CD4-positive, alpha-beta memory T cell (primary cell): Measurements from ENCODE around the gene MPHOSPH9. TPM values are rescaled to one million over a fixed set of nuclear protein-coding genes. Genes with fewer than 3 reads are reported as not detected.

ENCODE experiments used
- CTCF ChIA-PET: fragments of 350-600 bp; sonication (Branson Sonifier 250); formaldehyde crosslinking; loops from one replicate; lab custom pipeline; 2021; ENCODE audit warnings: inconsistent platforms; ENCODE audit not compliant: partially characterized antibody; lab: Charles Lee
- POLR2A ChIA-PET: fragments of 350-600 bp; sonication (Branson Sonifier 250); formaldehyde crosslinking; loops from one replicate; lab custom pipeline; 2021; ENCODE audit not compliant: partially characterized antibody; lab: Charles Lee
- DNase-seq, 5 donors: peaks; one replicate each; pipeline versions ENCODE4 v3.0.0 to v3.0.0-alpha.2; 2020 to 2022; ENCODE audit warnings: mixed read lengths in 1 of 5
- H3K27ac ChIP-seq: one replicate; pipeline ENCODE4 v1.7.0; 2013; ENCODE audit warnings: low read depth, low read length
- H3K27me3 ChIP-seq: 2 replicates; pipeline ENCODE4 v1.7.0; 2013; ENCODE audit warnings: mild to moderate bottlenecking, low read length, moderate library complexity; ENCODE audit not compliant: insufficient read depth
- H3K36me3 ChIP-seq: 2 replicates; pipeline ENCODE4 v1.7.0; 2013; ENCODE audit warnings: mild to moderate bottlenecking, low read length, moderate library complexity; ENCODE audit not compliant: insufficient read depth
- H3K4me1 ChIP-seq: 2 replicates; pipeline ENCODE4 v1.7.0; 2013; ENCODE audit warnings: mild to moderate bottlenecking, low read length, moderate library complexity; ENCODE audit not compliant: insufficient read depth
- H3K4me3 ChIP-seq, 2 donors: one replicate each; pipeline ENCODE4 v1.7.0; 2013; ENCODE audit warnings: low read length in 2 of 2, mild to moderate bottlenecking in 1 of 2
- H3K9me3 ChIP-seq, 2 donors: one replicate each; pipeline ENCODE4 v1.7.0; 2013; ENCODE audit warnings: low read length in 2 of 2, control low read depth in 1 of 2; ENCODE audit not compliant: control insufficient read depth in 1 of 2
- H3K27ac Mint-ChIP-seq, 7 donors: one replicate each; pipeline ENCODE4 v1.8.0; 2020 to 2021; ENCODE audit warnings: mixed read lengths in 7 of 7, mild to moderate bottlenecking in 6 of 7, inconsistent platforms in 3 of 7, moderate library complexity in 3 of 7
- H3K27me3 Mint-ChIP-seq, 2 donors: one replicate each; pipeline ENCODE4 v1.8.0; 2020 to 2021; ENCODE audit warnings: mixed read lengths in 2 of 2
- H3K36me3 Mint-ChIP-seq, 2 donors: one replicate each; pipeline ENCODE4 v1.8.0; 2020 to 2021; ENCODE audit warnings: mixed read lengths in 2 of 2, inconsistent platforms in 1 of 2, mild to moderate bottlenecking in 1 of 2
- H3K4me1 Mint-ChIP-seq, 4 donors: one replicate each; pipeline ENCODE4 v1.8.0; 2020 to 2021; ENCODE audit warnings: mixed read lengths in 4 of 4, mild to moderate bottlenecking in 1 of 4
- H3K4me3 Mint-ChIP-seq, 8 donors: one replicate each; pipeline ENCODE4 v1.8.0; 2020 to 2021; ENCODE audit warnings: mixed read lengths in 8 of 8, mild to moderate bottlenecking in 7 of 8, moderate library complexity in 6 of 8, inconsistent platforms in 3 of 8
- H3K9me3 Mint-ChIP-seq, 8 donors: one replicate each; pipeline ENCODE4 v1.8.0; 2020 to 2021; ENCODE audit warnings: mixed read lengths in 8 of 8, mild to moderate bottlenecking in 5 of 8, inconsistent platforms in 3 of 8, moderate library complexity in 1 of 8
- intact Hi-C: fragments of 100-400 bp; cut with micrococcal nuclease; formaldehyde crosslinking; loops from one replicate; pipeline ENCODE4 v1.15.1; 2023
- polyA plus RNA-seq, 2 donors: library from polyadenylated mRNA; unstranded; fragments of 300-500 nt; fragmentation: Illumina TruSeq; gene quantifications; one replicate each; pipeline ENCODE4 v1.2.3, GENCODE V29; 2021
- total RNA-seq, 2 experiments: library from RNA; stranded (reverse); gene quantifications; one replicate each; pipeline ENCODE4 v1.2.3, GENCODE V29; 2021

Gene MPHOSPH9
- total and polyA plus RNA-seq, 4 experiments from 2014 or later, result 14.1 to 62.7 (median 45.1) TPM

DNA sequence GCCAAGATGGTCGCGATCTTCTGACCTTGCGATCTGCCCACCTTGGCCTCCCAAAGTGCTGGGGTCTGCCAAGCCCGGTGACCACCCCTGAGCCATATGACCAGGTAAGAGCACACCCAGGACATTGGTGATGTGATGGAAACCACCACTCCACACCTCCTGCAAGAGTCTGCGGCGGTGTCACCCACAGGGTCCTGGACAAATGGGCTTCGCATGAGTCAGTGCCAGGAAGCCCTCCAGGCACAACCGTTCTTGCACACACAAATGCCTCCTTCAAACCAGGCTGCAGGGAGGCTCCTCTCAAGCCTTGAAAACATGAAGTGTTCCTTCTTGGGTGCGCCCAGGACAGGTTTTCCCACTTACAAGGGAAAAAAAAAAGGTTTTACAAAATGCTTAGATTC is 98.7 kb downstream of the MPHOSPH9 start:
- Histone ChIP-seq H3K36me3 (no peaks in the 10 kb centered on the region), H3K9me3 (no peaks in the 10 kb centered on the region), H3K27ac (no peak overlapping the region), H3K4me3 (no peak overlapping the region), H3K4me1 (peaks cover 18% of the 10 kb centered on the region), H3K27me3 (no peaks in the 10 kb centered on the region)
- ChIA-PET POLR2A (interaction anchor here (0.8 to 1.0 kb wide), 3 partner anchors 14 to 59 kb away, joined by 3 read pairs; no protein-coding TSS in a partner anchor), CTCF (interaction anchor here (1.1 to 1.8 kb wide), 2 partner anchors 59 to 91 kb away, joined by 3 to 7 read pairs; no protein-coding TSS in a partner anchor)
- intact Hi-C loops, result loop anchor here (5.0 kb wide), 1 partner anchor 57 kb away; no protein-coding TSS in a partner anchor
- no peak overlapping the region for H3K4me3 Mint-ChIP-seq
- no peak overlapping the region for H3K27ac Mint-ChIP-seq
- H3K9me3 Mint-ChIP-seq, result no peaks in the 10 kb centered on the region
- H3K27me3 Mint-ChIP-seq, result no peaks in the 10 kb centered on the region
- DNase-seq, result no peak
- H3K36me3 Mint-ChIP-seq, result no peaks in the 10 kb centered on the region
- peaks cover 20 to 37% (median 27%) of the 10 kb centered on the region in 4 donors for H3K4me1 Mint-ChIP-seq

DNA sequence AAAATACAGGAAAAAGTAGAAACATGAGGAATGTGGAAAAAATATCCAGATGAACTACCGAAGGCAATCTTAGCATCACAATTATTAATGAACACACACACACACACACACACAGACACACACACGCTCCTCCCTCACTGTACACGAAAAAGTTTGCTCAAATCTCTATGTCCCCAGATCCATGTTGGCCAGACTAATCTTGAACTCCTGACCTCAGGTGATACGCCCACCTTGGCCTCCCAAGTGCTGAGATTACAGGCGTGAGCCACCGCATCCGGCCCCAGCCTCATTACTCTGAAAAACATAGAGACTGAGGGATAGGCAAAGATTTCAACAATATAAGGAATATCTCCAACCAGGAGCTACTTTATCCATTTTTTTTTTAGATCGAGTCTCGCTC is 99.2 kb downstream of the MPHOSPH9 start:
- DNase-seq, result no peak
- intact Hi-C loops, result loop anchor here (5.0 kb wide), 1 partner anchor 56 kb away; no protein-coding TSS in a partner anchor
- Mint-ChIP-seq H3K4me1 (peaks cover 20 to 37% (median 27%) of the 10 kb centered on the region in 4 donors), H3K27me3 (no peaks in the 10 kb centered on the region), H3K36me3 (no peaks in the 10 kb centered on the region), H3K27ac (peak overlapping the region in 4 of 7 donors; percentile 20 to 67 (median 48)), H3K4me3 (peak overlapping the region in 1 of 8 donors; percentile 42), H3K9me3 (no peaks in the 10 kb centered on the region)
- Histone ChIP-seq H3K9me3 (no peaks in the 10 kb centered on the region), H3K36me3 (no peaks in the 10 kb centered on the region), H3K27ac (no peak overlapping the region), H3K4me1 (peaks cover 18% of the 10 kb centered on the region), H3K27me3 (no peaks in the 10 kb centered on the region), H3K4me3 (no peak overlapping the region)
- ChIA-PET POLR2A (interaction anchor here (0.9 kb wide), 1 partner anchor 13 kb away, joined by 3 read pairs; no protein-coding TSS in a partner anchor), CTCF (interaction anchor here (1.1 kb wide), 1 partner anchor 59 kb away, joined by 3 read pairs; no protein-coding TSS in a partner anchor)

DNA sequence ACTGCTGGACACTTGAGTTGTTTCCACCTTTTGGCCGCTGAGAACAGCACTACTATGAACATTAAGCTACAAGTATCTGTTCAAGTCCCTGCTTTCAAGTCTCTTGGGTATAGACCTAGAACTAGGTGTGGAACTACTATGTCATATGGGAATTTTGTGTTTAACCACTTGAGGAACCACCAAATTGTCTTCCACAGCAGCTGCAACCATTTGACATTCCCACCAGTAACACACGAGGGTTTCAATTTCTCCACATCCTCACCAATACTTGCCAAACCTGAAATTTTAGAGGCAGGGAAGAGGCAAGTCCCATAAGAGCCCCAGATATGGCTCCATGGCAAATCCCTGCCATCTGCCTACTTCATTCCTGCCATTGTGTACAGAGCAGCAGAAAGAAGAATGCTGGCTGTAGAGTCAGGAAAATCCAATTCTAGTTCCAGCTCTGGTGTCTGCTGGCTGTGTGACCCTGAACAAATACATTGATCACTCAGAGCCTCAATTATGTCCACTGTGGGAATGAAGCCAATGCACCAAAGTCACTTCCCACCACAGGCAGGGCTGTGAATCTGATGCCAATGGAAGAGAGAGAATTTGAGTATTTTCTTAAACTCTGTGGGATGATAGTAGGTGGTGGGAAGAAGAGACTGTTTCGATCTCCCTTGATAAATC is 99.9 kb downstream of the MPHOSPH9 start:
- CTCF ChIA-PET, result interaction anchor here (1.1 to 1.8 kb wide), 2 partner anchors 13 to 58 kb away, joined by 3 to 7 read pairs; no protein-coding TSS in a partner anchor

DNA sequence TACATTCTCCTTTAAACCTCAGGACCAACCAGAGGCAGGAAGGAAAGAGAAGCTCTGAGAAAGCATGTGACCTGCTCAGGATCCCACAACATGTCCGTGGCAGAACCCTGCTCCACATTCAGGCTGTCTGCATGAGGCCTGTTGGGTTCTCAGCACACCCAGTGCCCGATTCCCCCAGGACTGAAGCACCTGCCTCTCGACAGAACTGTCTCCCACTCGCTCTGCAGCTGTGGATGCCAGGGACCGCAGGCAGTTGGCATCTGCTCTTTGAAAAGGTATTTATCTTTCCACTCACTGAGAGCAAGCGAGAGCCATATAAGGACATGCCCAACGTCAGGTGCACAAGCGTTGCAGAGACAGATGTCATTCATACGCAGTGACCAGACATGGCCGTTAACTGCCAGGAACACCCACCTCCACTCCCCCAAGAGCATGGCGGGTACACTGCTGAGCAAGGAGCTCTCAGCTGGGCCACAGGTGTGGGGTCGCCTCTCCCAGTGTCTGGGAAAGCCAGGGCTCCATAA is 101.0 kb downstream of the MPHOSPH9 start:
- Mint-ChIP-seq H3K36me3 (no peaks in the 10 kb centered on the region), H3K4me1 (peaks cover 20 to 39% (median 27%) of the 10 kb centered on the region in 4 donors), H3K4me3 (peak overlapping the region; percentile 55 to 82 (median 67)), H3K27me3 (no peaks in the 10 kb centered on the region), H3K9me3 (no peaks in the 10 kb centered on the region), H3K27ac (peak overlapping the region; percentile 86 to 95 (median 92))
- H3K36me3 ChIP-seq, result no peaks in the 10 kb centered on the region
- peaks cover 18% of the 10 kb centered on the region for H3K4me1 ChIP-seq
- DNase-seq, result peak; percentile 42 to 63 (median 50)
- H3K9me3 ChIP-seq, result no peaks in the 10 kb centered on the region
- CTCF ChIA-PET, result interaction anchor here (1.3 to 1.8 kb wide), 3 partner anchors 9 to 88 kb away, joined by 3 to 7 read pairs (median 4); no protein-coding TSS in a partner anchor
- H3K27me3 ChIP-seq, result no peaks in the 10 kb centered on the region
- H3K4me3 ChIP-seq, result peak overlapping the region; percentile 22 to 26
- POLR2A ChIA-PET, result interaction anchor here (0.7 to 1.6 kb wide), 8 partner anchors 10 to 157 kb away, joined by 3 to 13 read pairs (median 4); partner anchors contain the start of genes MPHOSPH9, MTRFR, OGFOD2 and PITPNM2
- intact Hi-C loops, result loop anchor here (1.0 to 5.0 kb wide), 2 partner anchors 12 to 55 kb away; no protein-coding TSS in a partner anchor
- H3K27ac ChIP-seq, result peak overlapping the region; percentile 48

More for the DNA sequence above, 99.9 kb downstream of the MPHOSPH9 start:
- peaks cover 18% of the 10 kb centered on the region for H3K4me1 ChIP-seq
- H3K9me3 ChIP-seq, result no peaks in the 10 kb centered on the region
- no peak overlapping the region for H3K27ac ChIP-seq
- H3K4me3 Mint-ChIP-seq, result peak overlapping the region in 2 of 8 donors; percentile 42 to 82
- DNase-seq, result no peak
- H3K27me3 ChIP-seq, result no peaks in the 10 kb centered on the region
- peaks cover 20 to 37% (median 27%) of the 10 kb centered on the region in 4 donors for H3K4me1 Mint-ChIP-seq
- H3K9me3 Mint-ChIP-seq, result no peaks in the 10 kb centered on the region
- no peaks in the 10 kb centered on the region for H3K27me3 Mint-ChIP-seq
- peak overlapping the region in 4 of 7 donors; percentile 67 to 92 (median 79) for H3K27ac Mint-ChIP-seq
- no peaks in the 10 kb centered on the region for H3K36me3 ChIP-seq
- no peak overlapping the region for H3K4me3 ChIP-seq
- POLR2A ChIA-PET, result no interaction called here
- intact Hi-C loops, result loop anchor here (5.0 kb wide), 1 partner anchor 56 kb away; no protein-coding TSS in a partner anchor
- no peaks in the 10 kb centered on the region for H3K36me3 Mint-ChIP-seq

DNA sequence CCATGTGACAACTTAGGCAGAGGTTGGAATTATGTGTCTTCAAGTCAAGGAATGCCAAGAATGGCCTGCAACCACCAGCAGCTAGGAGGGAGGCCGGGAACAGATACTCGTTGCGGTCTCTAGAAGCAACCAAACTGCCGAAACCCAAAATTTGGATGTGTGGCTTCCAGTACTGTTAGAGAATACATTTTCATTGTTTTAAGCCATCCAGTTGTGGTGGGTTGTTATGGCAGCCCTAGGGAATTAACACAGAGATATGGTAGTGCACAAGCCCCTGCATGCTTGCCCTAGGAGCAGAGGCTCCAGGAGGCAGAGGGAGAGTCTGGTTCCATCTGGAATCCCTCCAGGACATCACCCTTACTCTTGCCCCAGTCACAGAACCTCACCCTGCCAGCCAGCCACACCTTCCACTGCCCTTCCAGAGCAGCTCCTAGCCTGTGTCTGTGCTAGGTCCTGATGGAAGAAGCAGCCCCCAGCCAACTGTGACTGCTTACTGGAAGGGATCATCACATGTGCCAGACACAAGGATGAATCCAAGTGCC is 101.6 kb downstream of the MPHOSPH9 start:
- intact Hi-C loops, result loop anchor here (1.0 to 5.0 kb wide), 2 partner anchors 11 to 54 kb away; no protein-coding TSS in a partner anchor
- no peak for DNase-seq
- ChIA-PET POLR2A (interaction anchor here (0.7 to 1.6 kb wide), 6 partner anchors 9 to 88 kb away, joined by 3 to 13 read pairs (median 6); partner anchors contain the start of gene PITPNM2), CTCF (interaction anchor here (1.3 to 1.8 kb wide), 3 partner anchors 9 to 87 kb away, joined by 3 to 7 read pairs (median 4); no protein-coding TSS in a partner anchor)
- H3K4me1 ChIP-seq, result peaks cover 18% of the 10 kb centered on the region
- peak overlapping the region; percentile 48 for H3K27ac ChIP-seq
- peak overlapping the region; percentile 22 to 26 for H3K4me3 ChIP-seq
- no peaks in the 10 kb centered on the region for H3K36me3 ChIP-seq
- no peaks in the 10 kb centered on the region for H3K27me3 Mint-ChIP-seq
- H3K4me3 Mint-ChIP-seq, result peak overlapping the region; percentile 55 to 82 (median 67)
- peak overlapping the region; percentile 86 to 95 (median 92) for H3K27ac Mint-ChIP-seq
- no peaks in the 10 kb centered on the region for H3K36me3 Mint-ChIP-seq
- no peaks in the 10 kb centered on the region for H3K27me3 ChIP-seq
- H3K9me3 Mint-ChIP-seq, result no peaks in the 10 kb centered on the region
- peaks cover 20 to 43% (median 27%) of the 10 kb centered on the region in 4 donors for H3K4me1 Mint-ChIP-seq
- H3K9me3 ChIP-seq, result no peaks in the 10 kb centered on the region

DNA sequence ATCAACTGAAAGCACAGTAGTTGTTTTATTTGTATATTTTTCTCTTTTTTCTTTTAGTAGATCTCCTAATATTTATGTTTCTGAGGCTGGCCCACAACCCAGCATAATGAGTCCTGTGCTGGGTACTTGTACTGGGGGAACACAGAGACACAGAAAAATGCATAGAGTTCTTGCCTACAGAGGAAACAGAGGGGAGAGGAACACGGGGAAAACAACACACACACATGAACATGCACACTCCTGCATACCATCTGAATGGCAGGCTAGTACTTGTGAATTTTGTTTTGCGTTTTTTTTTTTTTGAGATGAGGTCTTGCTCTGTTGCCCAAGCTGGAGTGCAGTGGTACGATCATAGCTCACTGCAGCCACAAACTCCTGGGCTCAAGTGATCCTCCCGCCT is 103.3 kb downstream of the MPHOSPH9 start:
- Mint-ChIP-seq H3K27ac (peak overlapping the region in 1 of 7 donors; percentile 67), H3K27me3 (no peaks in the 10 kb centered on the region), H3K36me3 (no peaks in the 10 kb centered on the region), H3K4me1 (peaks cover 16 to 34% (median 25%) of the 10 kb centered on the region in 4 donors), H3K4me3 (no peak overlapping the region), H3K9me3 (no peaks in the 10 kb centered on the region)
- Histone ChIP-seq H3K27ac (no peak overlapping the region), H3K4me3 (no peak overlapping the region), H3K36me3 (no peaks in the 10 kb centered on the region), H3K9me3 (no peaks in the 10 kb centered on the region), H3K27me3 (no peaks in the 10 kb centered on the region), H3K4me1 (peaks cover 18% of the 10 kb centered on the region)
- no peak for DNase-seq
- ChIA-PET CTCF (no interaction called here), POLR2A (interaction anchor here (0.9 kb wide), 1 partner anchor 15 kb away, joined by 3 read pairs; no protein-coding TSS in a partner anchor)
- intact Hi-C loops, result loop anchor here (5.0 kb wide), 1 partner anchor 52 kb away; no protein-coding TSS in a partner anchor
